SK-N-MC (cell line): Measurements from ENCODE around the gene ZNF747.
"Not testable (repeated sequence)": the region's sequence is repeated elsewhere in the genome, so short reads cannot be mapped to it uniquely, and the experiment has no call there.

ENCODE experiments used
- DNase-seq: peaks from one replicate; pipeline ENCODE4 v3.0.0-alpha.2; 2011; ENCODE audit warnings: low read depth, low spot score
- H3K27ac ChIP-seq: fragments of 200-600 bp; sonication (generic); 2 replicates; pipeline ENCODE4 v1.5.1; 2016; ENCODE audit warnings: mixed run types
- H3K36me3 ChIP-seq: fragments of 200-600 bp; sonication (generic); 2 replicates; pipeline ENCODE4 v1.6.1; 2017; ENCODE audit warnings: antibody characterized with exemption, low read length, mixed read lengths; ENCODE audit not compliant: insufficient read depth
- H3K4me3 ChIP-seq: fragments of 200-600 bp; sonication (generic); 2 replicates; pipeline ENCODE4 v1.5.1; 2016
- H3K9ac ChIP-seq: fragments of 200-600 bp; sonication (generic); 2 replicates; pipeline ENCODE4 v1.8.0; 2017; ENCODE audit warnings: mixed run types, mixed read lengths; ENCODE audit not compliant: insufficient read length
- H3K9me3 ChIP-seq: fragments of 200-600 bp; sonication (generic); 2 replicates; pipeline ENCODE4 v1.6.1; 2017; ENCODE audit warnings: low read depth, mild to moderate bottlenecking, antibody characterized with exemption, low read length, moderate library complexity, mixed read lengths
- EZH2 ChIP-seq: fragments of 200-600 bp; sonication (generic); IDR thresholded peaks from one replicate; pipeline ENCODE4 v1.6.1; 2017; ENCODE audit warnings: antibody characterized with exemption
- FOXP2 ChIP-seq: optimal IDR thresholded peaks from 2 replicates; pipeline ENCODE3; 2011; ENCODE audit warnings: mild to moderate bottlenecking, moderate library complexity; ENCODE audit not compliant: insufficient read depth; ENCODE audit errors: extremely low read length, control extremely low read depth
- POLR2AphosphoS5 ChIP-seq: IDR thresholded peaks from 2 replicates; pipeline ENCODE4 v1.6.1; 2012; ENCODE audit warnings: mild to moderate bottlenecking, low read depth, low read length, borderline replicate concordance

Gene ZNF747

GRCh38 chr16:30553393-30553899, 18.8 kb upstream of the ZNF747 start:
- no peak for DNase-seq
- H3K36me3 ChIP-seq, result peaks cover 8% of the 10 kb centered on the region; the same call in 1 of the 2 replicates
- no peaks in the 10 kb centered on the region for H3K9me3 ChIP-seq
- no peak overlapping the region for H3K4me3 ChIP-seq
- no peak overlapping the region for H3K27ac ChIP-seq
- no peak for TF ChIP-seq FOXP2
- no peak for TF ChIP-seq EZH2
- no peak for TF ChIP-seq POLR2AphosphoS5
- no peak overlapping the region for H3K9ac ChIP-seq

- Histone ChIP-seq H3K27ac (no peak overlapping the region), H3K4me3 (no peak overlapping the region), H3K9me3 (no peaks in the 10 kb centered on the region), H3K9ac (no peak overlapping the region), H3K36me3 (peaks cover 8% of the 10 kb centered on the region; the same call in 1 of the 2 replicates)
- no peak for TF ChIP-seq POLR2AphosphoS5
- TF ChIP-seq EZH2, result no peak
- TF ChIP-seq FOXP2, result no peak
- no peak for DNase-seq
These were observed 18.3 kb upstream of the ZNF747 start for GRCh38 chr16:30552956-30553355.

GRCh38 chr16:30551781-30552180, 17.1 kb upstream of the ZNF747 start:
- TF ChIP-seq POLR2AphosphoS5 (no peak), EZH2 (no peak), FOXP2 (no peak)
- H3K4me3 ChIP-seq, result no peak overlapping the region
- H3K9ac ChIP-seq, result no peak overlapping the region
- no peak for DNase-seq
- no peak overlapping the region for H3K27ac ChIP-seq
- peaks cover 8% of the 10 kb centered on the region; the same call in 1 of the 2 replicates for H3K36me3 ChIP-seq
- H3K9me3 ChIP-seq, result no peaks in the 10 kb centered on the region

GRCh38 chr16:30548416-30549253, 14.0 kb upstream of the ZNF747 start:
- H3K36me3 ChIP-seq, result no peaks in the 10 kb centered on the region
- no peak for DNase-seq
- H3K4me3 ChIP-seq, result no peak overlapping the region
- TF ChIP-seq FOXP2 (no peak), POLR2AphosphoS5 (no peak), EZH2 (no peak)
- no peak overlapping the region for H3K27ac ChIP-seq
- H3K9me3 ChIP-seq, result no peaks in the 10 kb centered on the region
- no peak overlapping the region for H3K9ac ChIP-seq

GRCh38 chr16:30546115-30546514, 11.5 kb upstream of the ZNF747 start:
- TF ChIP-seq FOXP2 (no peak), EZH2 (no peak), POLR2AphosphoS5 (no peak)
- Histone ChIP-seq H3K9me3 (no peaks in the 10 kb centered on the region), H3K36me3 (no peaks in the 10 kb centered on the region), H3K4me3 (no peak overlapping the region), H3K9ac (no peak overlapping the region), H3K27ac (no peak overlapping the region)
- no peak for DNase-seq

GRCh38 chr16:30543067-30543466, 8.4 kb upstream of the ZNF747 start:
- no peaks in the 10 kb centered on the region for H3K9me3 ChIP-seq
- no peak overlapping the region for H3K9ac ChIP-seq
- H3K4me3 ChIP-seq, result no peak overlapping the region
- H3K36me3 ChIP-seq, result no peaks in the 10 kb centered on the region
- TF ChIP-seq FOXP2, result no peak
- no peak for TF ChIP-seq POLR2AphosphoS5
- TF ChIP-seq EZH2, result no peak
- DNase-seq, result no peak
- H3K27ac ChIP-seq, result no peak overlapping the region

GRCh38 chr16:30541502-30542329, 7.1 kb upstream of the ZNF747 start:
- H3K4me3 ChIP-seq, result no peak overlapping the region
- no peaks in the 10 kb centered on the region for H3K36me3 ChIP-seq
- H3K9me3 ChIP-seq, result no peaks in the 10 kb centered on the region
- H3K9ac ChIP-seq, result no peak overlapping the region
- TF ChIP-seq POLR2AphosphoS5, result no peak
- H3K27ac ChIP-seq, result no peak overlapping the region
- no peak for DNase-seq

GRCh38 chr16:30540916-30541464, 6.3 kb upstream of the ZNF747 start:
- not testable (repeated sequence) for H3K9me3 ChIP-seq, H3K36me3 ChIP-seq, H3K27ac ChIP-seq, DNase-seq, H3K9ac ChIP-seq, H3K4me3 ChIP-seq

GRCh38 chr16:30539986-30540526, 5.4 kb upstream of the ZNF747 start:
- H3K36me3 ChIP-seq, H3K4me3 ChIP-seq: not testable (repeated sequence)

More at GRCh38 chr16:30539986-30540526, 5.4 kb upstream of the ZNF747 start:
- H3K9me3 ChIP-seq, H3K27ac ChIP-seq, H3K9ac ChIP-seq, DNase-seq: not testable (repeated sequence)
